ENCODE results near the gene PURA.

PURA gene

GRCh38 chr5:140165101-140165922, 51.4 kb downstream of the PURA start:
- no peak for DNase-seq

DNA sequence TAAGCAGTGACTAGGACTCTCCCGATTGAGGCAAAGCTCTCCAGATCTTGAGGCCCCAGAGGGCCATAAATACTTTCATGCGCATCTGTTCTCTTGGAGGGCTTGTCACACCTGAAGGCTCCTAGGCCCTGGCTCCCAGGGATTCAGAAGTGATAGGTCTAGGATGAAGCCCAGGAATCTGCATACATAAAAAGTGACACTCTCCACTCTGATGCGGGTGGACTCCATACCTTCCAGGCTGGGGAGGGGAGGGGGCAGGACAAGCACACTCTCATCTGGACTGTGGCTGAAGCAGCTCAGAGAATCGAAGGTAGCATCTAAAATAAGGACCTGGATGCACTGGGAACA, 52.0 kb downstream of the PURA start:
- DNase-seq: no peak

GRCh38 chr5:140166911-140167310, 53.0 kb downstream of the PURA start:
- DNase-seq: no peak

DNA sequence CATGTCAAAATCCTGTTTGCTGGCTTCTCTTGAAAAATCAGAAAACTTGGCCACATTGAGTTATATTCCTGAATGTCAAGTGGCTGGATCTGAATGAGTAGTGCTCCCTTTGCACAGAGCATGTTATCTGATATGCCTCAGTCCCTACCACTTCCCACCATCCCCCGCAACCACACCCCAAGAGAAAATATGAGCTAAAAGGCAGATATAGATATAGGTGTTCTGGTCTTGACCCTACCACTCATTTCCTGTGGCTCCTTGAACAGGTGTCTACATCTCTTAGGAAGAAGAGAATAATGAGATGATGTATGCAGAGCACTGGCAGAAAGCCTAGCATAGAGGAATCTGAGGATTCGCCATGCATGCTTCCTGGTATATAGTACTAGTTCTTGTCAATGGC, 54.5 kb downstream of the PURA start:
- no peak for DNase-seq

DNA sequence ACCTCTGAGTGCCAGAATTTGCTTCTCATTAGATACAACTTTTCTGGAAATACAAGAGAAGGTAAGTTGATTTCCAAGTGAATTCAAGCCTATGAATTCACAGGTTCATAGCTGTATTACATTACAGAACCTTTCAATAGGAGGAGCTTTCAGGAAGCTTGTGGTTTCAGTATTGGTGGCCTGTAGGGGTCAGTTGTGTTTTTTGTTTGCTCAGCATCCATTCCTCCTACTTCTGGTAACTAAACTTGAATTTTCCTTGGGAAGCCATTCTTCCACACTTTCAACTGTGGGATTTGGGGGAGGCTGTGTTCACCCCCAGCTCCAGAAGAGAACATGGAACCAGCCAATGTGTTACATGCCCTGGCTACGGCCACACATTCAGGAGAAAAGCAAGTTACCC, 55.5 kb downstream of the PURA start:
- no peak for DNase-seq

DNA sequence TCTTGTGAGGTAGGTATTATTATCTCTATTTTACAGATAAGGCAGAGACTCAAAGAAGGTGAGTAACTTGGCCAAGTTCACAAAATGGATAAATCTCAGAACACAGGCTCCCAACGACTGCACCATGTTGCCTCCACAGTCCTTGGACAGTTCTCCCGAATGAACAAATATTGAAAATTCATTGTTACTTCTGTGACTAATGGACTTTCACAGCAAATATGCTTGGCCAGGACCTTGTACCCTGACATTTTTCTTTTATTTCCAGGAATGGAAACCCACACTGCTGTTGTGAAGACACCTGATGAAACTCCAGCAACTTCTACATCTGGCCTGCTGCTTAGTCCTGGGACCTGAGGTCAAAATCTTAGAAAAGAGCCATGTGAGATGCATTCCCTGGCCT, 58.6 kb downstream of the PURA start:
- DNase-seq: no peak

GRCh38 chr5:140174014-140174413, 60.1 kb downstream of the PURA start:
- no peak for DNase-seq

DNA sequence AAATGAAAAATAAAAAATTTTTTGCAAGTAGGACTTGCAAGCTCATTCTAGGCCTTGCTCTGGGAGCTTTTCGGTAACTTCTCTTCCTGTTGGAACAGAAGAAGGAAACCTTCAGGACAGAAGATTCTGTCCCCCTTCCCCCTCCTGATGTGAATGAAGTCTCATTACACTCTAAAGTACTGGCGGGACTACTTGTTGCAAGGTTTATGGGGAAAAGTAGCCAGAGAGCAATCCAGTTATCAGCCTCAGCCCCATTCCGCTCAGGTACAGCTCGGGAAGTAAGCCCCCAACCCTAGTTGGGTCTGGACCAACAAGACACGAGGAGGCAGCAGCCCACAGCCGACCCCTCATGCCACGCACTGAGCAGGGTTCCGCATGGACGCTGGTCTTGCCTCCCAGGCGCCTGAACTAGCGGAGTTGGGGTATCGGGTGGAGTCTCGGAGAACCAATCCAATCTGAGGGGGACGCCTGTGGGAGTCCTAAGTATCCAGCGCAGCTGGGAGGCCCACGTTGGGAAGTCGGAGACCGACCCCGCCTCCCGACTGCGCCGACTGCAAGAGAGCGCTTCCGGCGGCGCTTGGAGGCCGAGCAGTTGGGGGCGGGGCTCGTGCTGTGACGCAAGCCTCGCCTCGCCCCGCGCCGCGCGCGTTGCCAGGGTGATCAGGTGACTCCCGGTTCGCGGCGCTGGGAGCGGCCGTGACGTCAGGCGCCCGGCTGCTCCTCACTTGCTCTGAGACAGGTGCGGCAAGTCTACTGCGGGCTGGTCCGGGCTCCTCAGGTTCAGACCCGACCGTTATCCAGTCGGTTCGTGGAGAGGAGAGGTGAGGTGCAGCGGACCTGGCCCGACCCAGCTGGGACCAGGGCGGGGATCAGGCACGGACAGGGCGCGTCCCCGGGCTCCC, 60.8 kb downstream of the PURA start, which contains the start of gene CYSTM1:
CYSTM1 (plus strand) TSS at position 724 of the 902 bp plus-strand sequence. CDS start 19,278 bp downstream, outside the sequence.
- DNase-seq: peak; percentile 87 to 93
